NOMO-1 (cell line): ENCODE data around the gene KRT75.

ENCODE experiments used
- DNase-seq, 2 experiments: peaks; one replicate each; lab custom pipeline; 2025; ENCODE audit not compliant: unreplicated experiment in 2 of 2; lab: John Stamatoyannopoulos, UW

The KRT75 gene

GRCh38 chr12:52395761-52396434, 38.3 kb downstream of the KRT75 start:
- no peak for DNase-seq

GRCh38 chr12:52394836-52395405, 39.2 kb downstream of the KRT75 start:
- DNase-seq, result no peak

GRCh38 chr12:52392465-52393007, 41.6 kb downstream of the KRT75 start:
- DNase-seq, result no peak

GRCh38 chr12:52391618-52392002, 42.6 kb downstream of the KRT75 start:
- no peak for DNase-seq

GRCh38 chr12:52390739-52391617, 43.2 kb downstream of the KRT75 start:
- DNase-seq, result no peak

GRCh38 chr12:52389313-52390207, 44.6 kb downstream of the KRT75 start:
- DNase-seq, result no peak

GRCh38 chr12:52387859-52388258, 46.3 kb downstream of the KRT75 start:
- no peak for DNase-seq

- DNase-seq, result no peak
Measured at GRCh38 chr12:52385226-52385702, 48.9 kb downstream of the KRT75 start, which contains the start of gene KRT84. TSS of gene KRT84 (minus strand) at chr12:52385652. CDS start at chr12:52385585, 67 bp downstream.

- DNase-seq, result no peak
Measured at GRCh38 chr12:52383331-52383730, 50.8 kb downstream of the KRT75 start.

- no peak for DNase-seq
Measured at GRCh38 chr12:52382854-52383253, 51.3 kb downstream of the KRT75 start.

GRCh38 chr12:52381206-52381605, 53.0 kb downstream of the KRT75 start:
- no peak for DNase-seq

GRCh38 chr12:52380271-52380694, 53.9 kb downstream of the KRT75 start:
- DNase-seq, result no peak

- no peak for DNase-seq
Measured at GRCh38 chr12:52379536-52379935, 54.6 kb downstream of the KRT75 start.

- no peak for DNase-seq
Measured at GRCh38 chr12:52378091-52378490, 56.1 kb downstream of the KRT75 start.

- DNase-seq, result no peak
Measured at GRCh38 chr12:52377266-52377665, 56.9 kb downstream of the KRT75 start.
